Thoracic aorta (tissue), 2 donors: Measurements from ENCODE around the gene PEF1. TPM values are rescaled to one million over a fixed set of nuclear protein-coding genes. Genes with fewer than 3 reads are reported as not detected.

Source experiments
- ATAC-seq: fragments of 150-250 bp; one replicate; pipeline ENCODE4 v1.8.0; 2017; ENCODE audit warnings: low read depth; ENCODE audit not compliant: insufficient number of reproducible peaks, low FRiP score
- DNase-seq: peaks from one replicate; pipeline ENCODE4 v3.0.0-alpha.2; 2020; ENCODE audit warnings: low spot score
- H3K27ac ChIP-seq, 2 donors: fragments of 200-600 bp; sonication (generic); 1 replicate in 1 of 2; 2 replicates in 1 of 2; pipeline ENCODE4 v1.5.1; 2016; ENCODE audit warnings: mild to moderate bottlenecking in 2 of 2, moderate library complexity in 2 of 2
- H3K27me3 ChIP-seq: fragments of 200-600 bp; sonication (generic); replicated peaks from 2 replicates; pipeline ENCODE4 v1.6.0; 2016; ENCODE audit warnings: mild to moderate bottlenecking; ENCODE audit not compliant: insufficient read depth
- H3K36me3 ChIP-seq: fragments of 200-600 bp; sonication (generic); one replicate; pipeline ENCODE4 v1.5.1; 2016
- H3K4me1 ChIP-seq, 2 donors: fragments of 200-600 bp; sonication (generic); 1 replicate in 1 of 2; 2 replicates in 1 of 2; pipeline versions ENCODE4 v1.5.1 to v1.6.0; 2016; ENCODE audit warnings: low read depth in 2 of 2, mild to moderate bottlenecking in 1 of 2; ENCODE audit not compliant: control insufficient read depth in 1 of 2
- H3K4me3 ChIP-seq: fragments of 200-600 bp; sonication (generic); 2 replicates; pipeline ENCODE4 v1.5.1; 2016; ENCODE audit warnings: mild to moderate bottlenecking
- H3K9me3 ChIP-seq: fragments of 200-600 bp; sonication (generic); 2 replicates; pipeline ENCODE4 v1.5.1; 2016
- CTCF ChIP-seq: fragments of 200-600 bp; sonication (generic); IDR thresholded peaks from one replicate; pipeline ENCODE4 v1.5.1; 2019; ENCODE audit warnings: antibody characterized with exemption
- total RNA-seq, 2 donors: library from RNA; depleted of rRNA; stranded (reverse); fragments of >200 nt; gene quantifications; one replicate each; pipeline versions ENCODE4 v1.1.0 to v1.2.3, GENCODE V29; 2016

PEF1 gene
- total RNA-seq, 2 donors from 2014 or later, result 69.2 to 99.5 TPM

DNA sequence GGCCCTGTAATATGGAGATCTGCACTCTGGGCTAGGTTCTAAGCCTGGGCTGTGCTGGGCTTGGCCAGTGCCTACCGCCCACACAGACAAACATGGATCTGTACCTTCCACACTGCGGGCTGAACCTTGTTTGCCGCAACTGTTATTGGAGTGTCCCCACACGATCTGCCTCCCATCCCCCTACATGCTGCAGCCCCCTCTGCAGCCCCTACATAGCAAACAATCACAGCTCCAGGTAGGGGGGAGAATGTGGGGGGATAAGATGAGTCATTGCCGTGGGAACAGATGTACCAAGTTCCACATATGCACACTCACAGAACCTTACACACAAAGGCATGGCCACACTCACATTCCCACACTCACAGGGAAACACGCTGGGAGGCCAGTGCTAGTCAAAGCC lies 29.3 kb downstream of the PEF1 start:
- Histone ChIP-seq H3K4me3 (no peak overlapping the region), H3K27ac (no peak overlapping the region), H3K4me1 (peaks cover 14 to 36% of the 10 kb centered on the region in 2 donors), H3K27me3 (no peaks in the 10 kb centered on the region), H3K9me3 (no peaks in the 10 kb centered on the region), H3K36me3 (no peaks in the 10 kb centered on the region)
- DNase-seq (no peak), ATAC-seq (no peak)
- TF ChIP-seq CTCF, result no peak

DNA sequence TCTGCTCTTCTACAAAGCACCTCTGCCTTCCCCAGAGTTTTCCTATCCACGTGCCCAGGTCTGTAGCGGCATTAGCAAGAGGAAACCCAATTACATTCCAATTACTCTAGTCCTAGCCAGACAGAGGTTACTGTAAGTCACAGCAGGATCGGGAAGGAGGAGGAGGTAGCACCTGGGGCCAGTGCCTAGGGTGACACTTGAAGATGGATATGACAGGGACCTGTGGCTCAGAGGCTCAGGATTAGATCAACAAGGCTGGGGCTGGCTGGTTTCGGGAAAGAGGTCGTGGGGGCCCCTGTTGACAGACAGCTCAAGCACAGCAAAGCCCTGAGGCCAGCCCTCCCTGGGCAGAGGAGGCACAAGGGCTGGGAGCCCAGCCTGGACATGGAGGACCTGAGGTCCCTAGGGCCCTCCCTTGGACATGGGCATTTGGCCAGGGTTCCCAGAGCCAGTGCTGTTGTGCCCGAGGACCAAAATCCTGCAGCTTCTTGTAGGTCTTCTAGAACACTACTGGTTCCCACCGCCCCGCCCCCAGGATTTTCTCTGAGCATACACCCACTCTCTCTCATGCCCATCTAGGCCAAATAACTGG lies 30.2 kb downstream of the PEF1 start:
- Histone ChIP-seq H3K27ac (peak overlapping the region; percentile 42 to 49), H3K36me3 (no peaks in the 10 kb centered on the region), H3K9me3 (no peaks in the 10 kb centered on the region), H3K27me3 (no peaks in the 10 kb centered on the region), H3K4me1 (peaks cover 14 to 36% of the 10 kb centered on the region in 2 donors), H3K4me3 (no peak overlapping the region)
- no peak for ATAC-seq
- DNase-seq, result no peak
- no peak for TF ChIP-seq CTCF

GRCh38 chr1:31609514-31610118 lies 35.1 kb downstream of the PEF1 start:
- DNase-seq (no peak), ATAC-seq (no peak)
- Histone ChIP-seq H3K4me1 (peaks cover 6 to 11% of the 10 kb centered on the region in 2 donors), H3K27me3 (no peaks in the 10 kb centered on the region), H3K27ac (no peak overlapping the region), H3K36me3 (no peaks in the 10 kb centered on the region), H3K4me3 (no peak overlapping the region), H3K9me3 (no peaks in the 10 kb centered on the region)
- TF ChIP-seq CTCF, result no peak

DNA sequence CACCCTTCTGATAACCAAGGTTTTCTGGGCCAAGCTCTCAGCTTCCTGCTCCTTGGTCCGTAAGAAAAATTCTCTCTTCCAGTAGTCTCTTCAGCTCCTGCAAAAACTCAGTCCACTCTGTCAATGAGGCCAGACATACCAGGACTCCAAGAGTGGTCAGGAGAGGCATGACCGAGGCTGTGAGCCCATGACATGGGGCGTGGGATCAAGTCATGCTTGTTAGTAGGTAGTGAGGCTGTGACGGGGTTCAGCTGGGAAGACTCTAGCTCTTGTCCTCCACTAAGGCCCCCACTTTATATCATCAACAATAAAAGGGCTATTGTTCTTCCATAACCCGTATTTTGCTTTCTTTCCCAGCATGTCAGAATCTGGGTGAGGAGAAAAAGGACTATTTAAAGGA lies 37.3 kb downstream of the PEF1 start:
- H3K9me3 ChIP-seq, result no peaks in the 10 kb centered on the region
- H3K27me3 ChIP-seq, result no peaks in the 10 kb centered on the region
- ATAC-seq (no peak), DNase-seq (no peak)
- H3K36me3 ChIP-seq, result no peaks in the 10 kb centered on the region
- no peak overlapping the region for H3K4me3 ChIP-seq
- H3K4me1 ChIP-seq, result no peaks in the 10 kb centered on the region
- no peak for TF ChIP-seq CTCF
- no peak overlapping the region for H3K27ac ChIP-seq

GRCh38 chr1:31605908-31606427 lies 38.7 kb downstream of the PEF1 start:
- Histone ChIP-seq H3K4me1 (no peaks in the 10 kb centered on the region), H3K36me3 (no peaks in the 10 kb centered on the region), H3K27me3 (no peaks in the 10 kb centered on the region), H3K4me3 (no peak overlapping the region), H3K27ac (no peak overlapping the region), H3K9me3 (no peaks in the 10 kb centered on the region)
- no peak for TF ChIP-seq CTCF
- DNase-seq (no peak), ATAC-seq (no peak)
